ENCODE results near the gene KLK1.
"Not testable (repeated sequence)": the region's sequence is repeated elsewhere in the genome, so short reads cannot be mapped to it uniquely, and the experiment has no call there.

Gene KLK1

GRCh38 chr19:50812474-50812873, 11.1 kb downstream of the KLK1 start:
- no peak for DNase-seq

GRCh38 chr19:50811622-50812238, 11.9 kb downstream of the KLK1 start:
- DNase-seq, result not testable (repeated sequence)

- no peak for DNase-seq
Observed at GRCh38 chr19:50808856-50809255, 14.7 kb downstream of the KLK1 start.

- DNase-seq, result peak; percentile 65
Observed at GRCh38 chr19:50804420-50805272, 18.9 kb downstream of the KLK1 start.

GRCh38 chr19:50803633-50804419, 19.8 kb downstream of the KLK1 start:
- DNase-seq, result no peak

- DNase-seq, result no peak
Observed at GRCh38 chr19:50801107-50801506, 22.5 kb downstream of the KLK1 start.

- DNase-seq, result no peak
Observed at GRCh38 chr19:50799547-50799851, 24.1 kb downstream of the KLK1 start.

- DNase-seq, result no peak
Observed at GRCh38 chr19:50798659-50799546, 24.7 kb downstream of the KLK1 start.

- DNase-seq, result no peak
Observed at GRCh38 chr19:50797781-50798658, 25.6 kb downstream of the KLK1 start.

- DNase-seq, result no peak
Observed at GRCh38 chr19:50797429-50797780, 26.2 kb downstream of the KLK1 start.

- no peak for DNase-seq
Observed at GRCh38 chr19:50796634-50797428, 26.8 kb downstream of the KLK1 start.

GRCh38 chr19:50796128-50796633, 27.4 kb downstream of the KLK1 start:
- no peak for DNase-seq

- DNase-seq, result no peak
Observed at GRCh38 chr19:50795664-50796073, 27.9 kb downstream of the KLK1 start.

- DNase-seq, result no peak
Observed at GRCh38 chr19:50794876-50795663, 28.5 kb downstream of the KLK1 start.

- no peak for DNase-seq
Observed at GRCh38 chr19:50794074-50794875, 29.3 kb downstream of the KLK1 start.

- DNase-seq, result no peak
Observed at GRCh38 chr19:50793558-50794065, 30.0 kb downstream of the KLK1 start.

GRCh38 chr19:50792272-50793250, 31.0 kb downstream of the KLK1 start:
- no peak for DNase-seq

Data from cortex of kidney (tissue), 1 donor.